Bronchial epithelial cell (primary cell): ENCODE results near the gene PTMS. TPM values are rescaled to one million over a fixed set of nuclear protein-coding genes. Genes with fewer than 3 reads are reported as not detected.

Experiments
- DNase-seq: peaks from one replicate; pipeline ENCODE4 v3.0.0-alpha.2; 2010; ENCODE audit warnings: low read depth
- FAIRE-seq: peaks from 2 replicates; lab custom pipeline; 2011; peaks lifted over from hg19 to GRCh38; lab: Jason Lieb, UNC
- H3K27me3 ChIP-seq: 2 replicates; pipeline ENCODE4 v1.5.1; 2011; ENCODE audit warnings: low read length; ENCODE audit not compliant: control insufficient read depth, insufficient read depth
- H3K36me3 ChIP-seq: 2 replicates; pipeline ENCODE4 v1.5.1; 2011; ENCODE audit warnings: low read length; ENCODE audit not compliant: control insufficient read depth, insufficient read depth
- H3K4me3 ChIP-seq: 2 replicates; pipeline ENCODE4 v1.5.1; 2011; ENCODE audit warnings: mild to moderate bottlenecking, low read depth, low read length, control low read depth
- CTCF ChIP-seq: IDR thresholded peaks from 2 replicates; pipeline ENCODE4 v1.5.1; 2011; ENCODE audit warnings: mild to moderate bottlenecking, moderate library complexity, low read length, control low read depth, inconsistent platforms; ENCODE audit not compliant: insufficient read depth, severe bottlenecking
- total RNA-seq: library from RNA; depleted of rRNA; stranded (reverse); fragments of >200 nt; gene quantifications from 2 replicates; pipeline ENCODE4 v1.2.1, GENCODE V29; 2014

PTMS gene
- total RNA-seq, 1 donor from 2014 or later = 17.6 TPM

GRCh38 chr12:6818645-6819044 lies 52.5 kb downstream of the PTMS start:
- FAIRE-seq = no peak
- H3K4me3 ChIP-seq = no peak overlapping the region
- no peak for DNase-seq
- TF ChIP-seq CTCF = no peak
- peaks cover 21% of the 10 kb centered on the region for H3K27me3 ChIP-seq
- H3K36me3 ChIP-seq = no peaks in the 10 kb centered on the region

GRCh38 chr12:6819106-6820030 lies 53.2 kb downstream of the PTMS start:
- Histone ChIP-seq H3K36me3 (no peaks in the 10 kb centered on the region), H3K27me3 (peaks cover 23% of the 10 kb centered on the region), H3K4me3 (no peak overlapping the region)
- peak; percentile 98 for FAIRE-seq
- no peak for DNase-seq
- no peak for TF ChIP-seq CTCF

- FAIRE-seq = no peak
- no peak for TF ChIP-seq CTCF
- H3K36me3 ChIP-seq = no peaks in the 10 kb centered on the region
- H3K4me3 ChIP-seq = no peak overlapping the region
- peaks cover 23% of the 10 kb centered on the region for H3K27me3 ChIP-seq
- DNase-seq = no peak
Measured at GRCh38 chr12:6820166-6820565, 54.0 kb downstream of the PTMS start.

Other genes starting within 250 kb of the PTMS start
- 5,048 and 6,753 TPM in 2 replicates for gene GAPDH, start 231.8 kb upstream of the PTMS start, total RNA-seq
- gene IFFO1, start 210.3 kb upstream of the PTMS start, total RNA-seq = 0.51 and 0.53 TPM in 2 replicates
- 26.5 and 33.4 TPM in 2 replicates for gene NOP2, start 198.1 kb upstream of the PTMS start, total RNA-seq
- 107 and 121 TPM in 2 replicates for gene CHD4, start 159.0 kb upstream of the PTMS start, total RNA-seq
- gene LPAR5, start 130.4 kb upstream of the PTMS start, total RNA-seq = 2.1 and 4.1 TPM in 2 replicates
- under 0.01 and 0.51 TPM in 2 replicates for gene ACRBP, start 118.9 kb upstream of the PTMS start, total RNA-seq
- 15.3 and 22.0 TPM in 2 replicates for gene ING4, start 103.2 kb upstream of the PTMS start, total RNA-seq
- 5.3 and 7.0 TPM in 2 replicates for gene ZNF384, start 77.0 kb upstream of the PTMS start, total RNA-seq
- gene PIANP, start 65.5 kb upstream of the PTMS start, total RNA-seq = not detected in 2 replicates
- 63.7 and 86.0 TPM in 2 replicates for gene COPS7A, start 42.3 kb upstream of the PTMS start, total RNA-seq
- 136 and 180 TPM in 2 replicates for gene MLF2, start 13.2 kb upstream of the PTMS start, total RNA-seq
- not detected in 2 replicates for gene LAG3, start 6.2 kb downstream of the PTMS start, total RNA-seq
- not detected in 2 replicates for gene CD4, start 23.2 kb downstream of the PTMS start, total RNA-seq
- gene GPR162, start 55.5 kb downstream of the PTMS start, total RNA-seq = not detected in 2 replicates
- gene P3H3, start 62.0 kb downstream of the PTMS start, total RNA-seq = 11.3 and 20.0 TPM in 2 replicates
- 0.38 and 0.53 TPM in 2 replicates for gene GNB3, start 74.6 kb downstream of the PTMS start, total RNA-seq
- 0.26 and 0.51 TPM in 2 replicates for gene CDCA3, start 84.9 kb downstream of the PTMS start, total RNA-seq
- 45.0 and 46.9 TPM in 2 replicates for gene USP5, start 85.8 kb downstream of the PTMS start, total RNA-seq
- gene TPI1, start 101.2 kb downstream of the PTMS start, total RNA-seq = 1,194 and 1,306 TPM in 2 replicates
- 7.9 and 12.5 TPM in 2 replicates for gene SPSB2, start 106.9 kb downstream of the PTMS start, total RNA-seq
- 11.6 and 12.8 TPM in 2 replicates for gene LRRC23, start 138.5 kb downstream of the PTMS start, total RNA-seq
- 9.0 and 10.0 TPM in 2 replicates for gene ENO2, start 148.2 kb downstream of the PTMS start, total RNA-seq
- gene ATN1, start 161.6 kb downstream of the PTMS start, total RNA-seq = 4.9 and 7.1 TPM in 2 replicates
- not detected in 2 replicates for gene RNU7-1, start 177.5 kb downstream of the PTMS start, total RNA-seq
- 92.2 and 161 TPM in 2 replicates for gene C12orf57, start 177.7 kb downstream of the PTMS start, total RNA-seq
- gene PTPN6, start 185.0 kb downstream of the PTMS start, total RNA-seq = 10.9 and 12.4 TPM in 2 replicates
- 83.7 and 189 TPM in 2 replicates for gene PHB2, start 204.3 kb downstream of the PTMS start, total RNA-seq
- 68.2 and 68.4 TPM in 2 replicates for gene EMG1, start 204.6 kb downstream of the PTMS start, total RNA-seq